ENCODE results near the gene AP4B1. TPM values are rescaled to one million over a fixed set of nuclear protein-coding genes. Genes with fewer than 3 reads are reported as not detected.

AP4B1 gene
- total and polyA plus RNA-seq, 2 of the 13 experiments (the other 11 are each of a cell fraction or from before 2014, with no cell fraction given) = 8.5 to 12.0 TPM

GRCh38 chr1:113898241-113898814 lies 6.3 kb downstream of the AP4B1 start (continued):
- TF ChIP-seq ZNF275 (CRISPR knock-in tag; IDR thresholded peaks at IDR 0.05; ENCODE audit: borderline replicate concordance) (no peak), ZHX1 (CRISPR knock-in tag; IDR thresholded peaks at IDR 0.05; ENCODE audit: low read depth) (no peak), ZNF292 (CRISPR knock-in tag; IDR thresholded peaks at IDR 0.05; ENCODE audit: borderline replicate concordance, low read depth) (no peak), ZNF234 (CRISPR knock-in tag; conservative IDR thresholded peaks at IDR 0.05) (no peak), CHD4 (IDR thresholded peaks at IDR 0.05; ENCODE audit: borderline replicate concordance, low read length) (no peak), ZNF576 (CRISPR knock-in tag; IDR thresholded peaks at IDR 0.05) (no peak)
- TF ChIP-seq, protein P1, sequence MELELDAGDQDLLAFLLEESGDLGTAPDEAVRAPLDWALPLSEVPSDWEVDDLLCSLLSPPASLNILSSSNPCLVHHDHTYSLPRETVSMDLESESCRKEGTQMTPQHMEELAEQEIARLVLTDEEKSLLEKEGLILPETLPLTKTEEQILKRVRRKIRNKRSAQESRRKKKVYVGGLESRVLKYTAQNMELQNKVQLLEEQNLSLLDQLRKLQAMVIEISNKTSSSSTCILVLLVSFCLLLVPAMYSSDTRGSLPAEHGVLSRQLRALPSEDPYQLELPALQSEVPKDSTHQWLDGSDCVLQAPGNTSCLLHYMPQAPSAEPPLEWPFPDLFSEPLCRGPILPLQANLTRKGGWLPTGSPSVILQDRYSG (CRISPR knock-in tag; IDR thresholded peaks at IDR 0.05) = no peak
- TF ChIP-seq, protein P2, sequence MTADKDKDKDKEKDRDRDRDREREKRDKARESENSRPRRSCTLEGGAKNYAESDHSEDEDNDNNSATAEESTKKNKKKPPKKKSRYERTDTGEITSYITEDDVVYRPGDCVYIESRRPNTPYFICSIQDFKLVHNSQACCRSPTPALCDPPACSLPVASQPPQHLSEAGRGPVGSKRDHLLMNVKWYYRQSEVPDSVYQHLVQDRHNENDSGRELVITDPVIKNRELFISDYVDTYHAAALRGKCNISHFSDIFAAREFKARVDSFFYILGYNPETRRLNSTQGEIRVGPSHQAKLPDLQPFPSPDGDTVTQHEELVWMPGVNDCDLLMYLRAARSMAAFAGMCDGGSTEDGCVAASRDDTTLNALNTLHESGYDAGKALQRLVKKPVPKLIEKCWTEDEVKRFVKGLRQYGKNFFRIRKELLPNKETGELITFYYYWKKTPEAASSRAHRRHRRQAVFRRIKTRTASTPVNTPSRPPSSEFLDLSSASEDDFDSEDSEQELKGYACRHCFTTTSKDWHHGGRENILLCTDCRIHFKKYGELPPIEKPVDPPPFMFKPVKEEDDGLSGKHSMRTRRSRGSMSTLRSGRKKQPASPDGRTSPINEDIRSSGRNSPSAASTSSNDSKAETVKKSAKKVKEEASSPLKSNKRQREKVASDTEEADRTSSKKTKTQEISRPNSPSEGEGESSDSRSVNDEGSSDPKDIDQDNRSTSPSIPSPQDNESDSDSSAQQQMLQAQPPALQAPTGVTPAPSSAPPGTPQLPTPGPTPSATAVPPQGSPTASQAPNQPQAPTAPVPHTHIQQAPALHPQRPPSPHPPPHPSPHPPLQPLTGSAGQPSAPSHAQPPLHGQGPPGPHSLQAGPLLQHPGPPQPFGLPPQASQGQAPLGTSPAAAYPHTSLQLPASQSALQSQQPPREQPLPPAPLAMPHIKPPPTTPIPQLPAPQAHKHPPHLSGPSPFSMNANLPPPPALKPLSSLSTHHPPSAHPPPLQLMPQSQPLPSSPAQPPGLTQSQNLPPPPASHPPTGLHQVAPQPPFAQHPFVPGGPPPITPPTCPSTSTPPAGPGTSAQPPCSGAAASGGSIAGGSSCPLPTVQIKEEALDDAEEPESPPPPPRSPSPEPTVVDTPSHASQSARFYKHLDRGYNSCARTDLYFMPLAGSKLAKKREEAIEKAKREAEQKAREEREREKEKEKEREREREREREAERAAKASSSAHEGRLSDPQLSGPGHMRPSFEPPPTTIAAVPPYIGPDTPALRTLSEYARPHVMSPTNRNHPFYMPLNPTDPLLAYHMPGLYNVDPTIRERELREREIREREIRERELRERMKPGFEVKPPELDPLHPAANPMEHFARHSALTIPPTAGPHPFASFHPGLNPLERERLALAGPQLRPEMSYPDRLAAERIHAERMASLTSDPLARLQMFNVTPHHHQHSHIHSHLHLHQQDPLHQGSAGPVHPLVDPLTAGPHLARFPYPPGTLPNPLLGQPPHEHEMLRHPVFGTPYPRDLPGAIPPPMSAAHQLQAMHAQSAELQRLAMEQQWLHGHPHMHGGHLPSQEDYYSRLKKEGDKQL (CRISPR knock-in tag; IDR thresholded peaks at IDR 0.05; ENCODE audit: low read depth) = no peak

Measured in HepG2 (cell line).